ENCODE measurements around the gene GNAT2.
A peak's percentile ranks its signal among the peaks of the same experiment; 100 is the strongest.

GNAT2 gene

DNA sequence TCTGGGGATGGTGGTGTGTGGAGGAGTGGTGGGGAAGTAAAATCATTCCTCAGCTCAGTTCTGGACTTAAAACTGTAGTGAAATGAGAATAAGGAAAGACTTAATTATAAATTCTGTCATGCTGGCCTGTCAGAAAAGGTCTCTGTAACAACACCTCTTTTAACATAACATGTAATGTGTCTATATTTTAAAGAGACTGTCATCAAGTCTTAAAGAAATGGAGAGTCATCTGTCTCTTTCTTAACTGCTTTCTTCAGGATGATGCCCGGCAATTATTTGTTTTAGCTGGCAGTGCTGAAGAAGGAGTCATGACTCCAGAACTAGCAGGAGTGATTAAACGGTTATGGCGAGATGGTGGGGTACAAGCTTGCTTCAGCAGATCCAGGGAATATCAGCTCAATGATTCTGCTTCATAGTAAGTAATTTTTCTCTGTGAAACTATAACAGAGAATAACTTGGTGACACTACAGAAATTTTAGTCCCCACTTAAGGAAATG, 40.4 kb downstream of the GNAT2 start:
- in situ Hi-C loops (cut with HindIII; ENCODE audit: low pct_unique_long_range_greater_than_20kb, low sequenced_read_pairs), result no loop called here
- no peak for DNase-seq (ENCODE audit: low read depth in 1 of 2, low spot score in 1 of 2)
- TF ChIP-seq JUND (IDR thresholded peaks at IDR 0.05; ENCODE audit: low read depth), result no peak

DNA sequence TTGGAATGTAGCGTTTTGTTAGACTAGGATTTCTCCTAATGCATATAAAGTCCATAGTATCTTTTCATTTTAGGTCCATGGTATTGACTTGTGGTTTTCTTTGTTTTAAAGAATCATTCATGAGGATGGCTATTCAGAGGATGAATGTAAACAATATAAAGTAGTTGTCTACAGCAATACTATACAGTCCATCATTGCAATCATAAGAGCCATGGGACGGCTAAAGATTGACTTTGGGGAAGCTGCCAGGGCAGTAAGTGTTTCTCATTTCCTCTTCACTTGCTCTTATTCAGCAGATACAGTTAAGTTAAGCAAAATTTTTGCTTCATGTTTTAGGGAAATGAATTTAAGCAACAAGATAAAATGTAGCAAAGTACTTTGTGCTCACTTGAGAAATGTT, 45.6 kb downstream of the GNAT2 start:
- in situ Hi-C loops (cut with HindIII; ENCODE audit: low pct_unique_long_range_greater_than_20kb, low sequenced_read_pairs), result no loop called here
- no peak for TF ChIP-seq JUND (IDR thresholded peaks at IDR 0.05; ENCODE audit: low read depth)
- DNase-seq (ENCODE audit: low read depth in 1 of 2, low spot score in 1 of 2), result no peak

DNA sequence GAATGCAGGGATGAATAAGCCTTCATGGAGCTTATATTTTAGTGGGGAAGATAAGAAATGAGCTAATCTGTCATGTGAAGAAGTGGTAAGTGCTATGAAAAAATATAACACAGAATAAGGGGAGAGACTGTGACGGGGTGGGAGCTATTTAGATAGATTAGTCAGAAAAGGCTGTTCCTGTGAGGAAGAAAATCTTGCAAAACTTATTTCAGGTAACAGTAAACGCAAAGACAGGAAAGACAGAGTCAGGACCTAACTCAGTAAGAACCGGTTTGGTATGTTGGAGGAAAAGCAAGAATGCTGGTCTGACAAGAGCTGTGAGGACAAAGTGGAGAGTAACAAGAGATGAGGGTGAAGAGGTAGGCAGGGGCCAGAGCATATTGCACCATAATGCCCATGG, 49.0 kb downstream of the GNAT2 start:
- no peak for TF ChIP-seq JUND (IDR thresholded peaks at IDR 0.05; ENCODE audit: low read depth)
- in situ Hi-C loops (cut with HindIII; ENCODE audit: low pct_unique_long_range_greater_than_20kb, low sequenced_read_pairs), result no loop called here

DNA sequence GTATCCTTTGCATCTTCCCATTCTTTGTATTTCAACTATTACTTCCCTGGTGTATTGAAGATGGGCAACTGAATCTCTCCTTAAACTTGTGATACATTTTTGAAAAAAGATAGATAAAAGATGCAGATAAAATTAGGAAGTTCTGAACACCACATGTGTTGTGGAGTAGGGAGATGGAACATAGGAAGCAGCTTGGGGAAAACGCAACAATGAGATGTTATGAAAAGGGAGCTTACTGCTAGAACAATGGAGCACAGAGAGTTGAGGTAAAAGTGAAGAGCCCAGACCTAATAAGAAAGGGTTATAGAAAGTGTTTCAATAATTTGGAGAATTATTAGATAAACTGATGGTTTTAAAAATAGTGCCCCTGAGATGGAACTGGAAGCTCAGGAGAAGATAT, 50.1 kb downstream of the GNAT2 start:
- TF ChIP-seq JUND (IDR thresholded peaks at IDR 0.05; ENCODE audit: low read depth), result no peak
- in situ Hi-C loops (cut with HindIII; ENCODE audit: low pct_unique_long_range_greater_than_20kb, low sequenced_read_pairs), result no loop called here

More for the DNA sequence above, 49.0 kb downstream of the GNAT2 start:
- peak; percentile 15 to 80 for DNase-seq (ENCODE audit: low read depth in 1 of 2, low spot score in 1 of 2)

DNA sequence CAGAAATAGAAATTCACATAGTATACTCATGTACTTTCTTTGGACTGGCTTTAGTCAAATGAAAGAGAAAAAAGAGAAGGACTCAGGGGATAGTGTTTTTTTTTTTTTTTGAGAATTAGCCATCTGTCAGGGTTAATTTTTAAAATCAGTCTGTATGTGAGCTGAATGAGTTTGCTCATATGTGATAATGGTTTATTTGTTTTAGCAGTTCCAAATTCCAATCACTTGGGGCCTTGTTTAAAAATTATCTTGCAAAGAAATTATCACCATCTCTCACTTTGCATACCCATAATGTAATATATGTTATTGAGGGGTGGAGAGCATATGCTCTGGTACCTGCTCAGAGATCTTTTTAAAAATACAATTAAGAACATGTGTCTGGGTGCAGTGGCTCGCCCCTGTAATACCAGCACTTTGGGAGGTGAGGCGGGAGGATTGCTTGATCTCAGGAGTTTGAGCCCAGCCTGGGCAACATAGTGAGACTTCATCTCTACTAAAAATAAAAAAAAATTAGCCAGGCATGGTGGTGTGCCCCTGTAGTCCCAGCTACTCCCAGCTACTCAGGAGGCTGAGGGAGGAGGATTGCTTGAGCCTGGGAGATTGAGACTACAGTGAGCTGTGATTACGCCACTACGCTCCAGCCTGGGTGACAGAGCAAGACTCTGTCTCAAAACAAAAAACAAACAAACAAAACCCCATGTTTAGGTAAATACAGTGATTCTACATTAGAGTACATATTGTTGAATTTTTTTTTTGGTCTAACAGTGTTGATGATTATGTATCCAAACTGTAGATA, 51.3 kb downstream of the GNAT2 start:
- DNase-seq (ENCODE audit: low read depth in 1 of 2, low spot score in 1 of 2), result no peak
- no peak for TF ChIP-seq JUND (IDR thresholded peaks at IDR 0.05; ENCODE audit: low read depth)
- in situ Hi-C loops (cut with HindIII; ENCODE audit: low pct_unique_long_range_greater_than_20kb, low sequenced_read_pairs), result no loop called here

More for the DNA sequence above, 50.1 kb downstream of the GNAT2 start:
- DNase-seq (ENCODE audit: low read depth in 1 of 2, low spot score in 1 of 2), result no peak

DNA sequence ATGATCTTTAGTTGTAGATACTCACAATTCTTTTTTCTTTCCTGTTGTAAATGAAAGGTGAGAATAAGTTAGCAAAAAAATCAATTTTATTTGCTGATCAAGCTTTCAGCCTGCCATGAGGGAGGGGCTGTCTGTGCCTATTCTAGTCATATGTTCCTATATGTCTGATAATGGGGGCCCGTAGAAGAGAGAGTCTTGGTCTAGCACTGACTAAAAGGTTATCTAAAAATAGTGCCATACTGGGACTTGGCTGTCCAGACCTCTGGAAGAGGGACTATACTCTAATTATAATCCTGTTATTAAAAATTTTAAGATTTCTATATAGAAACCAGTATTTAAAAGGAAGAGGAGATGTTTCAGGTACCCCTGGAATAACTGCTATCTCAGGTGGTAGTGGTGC, 52.4 kb downstream of the GNAT2 start:
- DNase-seq (ENCODE audit: low read depth in 1 of 2, low spot score in 1 of 2), result no peak
- in situ Hi-C loops (cut with HindIII; ENCODE audit: low pct_unique_long_range_greater_than_20kb, low sequenced_read_pairs), result no loop called here
- TF ChIP-seq JUND (IDR thresholded peaks at IDR 0.05; ENCODE audit: low read depth), result no peak

DNA sequence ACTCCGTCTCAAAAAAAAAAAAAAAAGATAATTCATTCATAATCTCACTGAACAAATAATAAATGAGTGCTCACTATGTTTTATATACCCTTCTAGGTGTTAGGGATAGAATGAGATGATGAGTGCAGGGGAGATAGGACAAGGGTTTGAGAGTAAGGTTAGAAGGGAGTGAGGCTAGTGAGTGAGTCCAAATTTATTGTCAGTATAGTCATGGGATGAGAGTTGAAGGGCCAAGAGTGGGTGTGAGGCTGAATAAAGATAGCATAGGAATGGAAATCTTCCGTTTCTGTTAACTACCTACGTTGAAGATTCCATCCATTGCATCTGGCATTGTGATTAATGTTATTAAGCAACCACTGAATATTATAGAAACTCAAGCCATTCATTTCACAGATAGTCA, 54.2 kb downstream of the GNAT2 start:
- in situ Hi-C loops (cut with HindIII; ENCODE audit: low pct_unique_long_range_greater_than_20kb, low sequenced_read_pairs), result no loop called here
- DNase-seq (ENCODE audit: low read depth in 1 of 2, low spot score in 1 of 2), result no peak
- TF ChIP-seq JUND (IDR thresholded peaks at IDR 0.05; ENCODE audit: low read depth), result no peak

DNA sequence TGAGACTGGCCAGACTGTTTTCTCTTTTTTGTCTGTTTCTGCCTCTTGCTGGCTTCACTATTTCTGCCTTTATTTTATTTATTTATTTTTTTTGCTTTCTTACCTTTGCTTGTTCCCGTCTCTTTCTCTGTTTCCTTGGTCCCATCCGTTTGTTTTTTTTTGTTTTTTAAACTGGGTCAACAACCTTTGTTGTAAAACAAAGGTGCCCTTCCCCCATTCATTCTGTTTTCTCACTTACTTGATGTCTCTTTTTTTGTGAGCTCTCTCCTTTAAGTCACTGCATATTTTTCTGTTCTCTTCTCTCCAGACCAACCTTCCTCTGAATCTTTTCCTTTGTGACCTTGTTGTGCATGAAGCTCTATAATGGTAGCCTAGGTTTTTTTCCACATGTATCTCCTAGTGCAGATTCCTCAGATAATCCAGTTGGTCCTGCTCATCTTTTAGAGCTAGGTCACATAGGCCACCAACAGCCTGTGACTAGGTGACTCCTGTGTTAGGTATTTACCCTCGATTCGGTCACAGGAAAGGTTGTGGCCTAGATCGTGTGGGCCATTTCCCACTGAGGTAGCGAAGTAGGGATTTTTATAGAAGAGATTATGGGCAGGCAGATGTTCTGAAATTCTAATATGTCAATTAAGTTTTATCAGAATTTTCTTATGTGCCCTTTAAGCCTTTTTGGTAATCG, 55.1 kb downstream of the GNAT2 start:
- no peak for DNase-seq (ENCODE audit: low read depth in 1 of 2, low spot score in 1 of 2)
- no peak for TF ChIP-seq JUND (IDR thresholded peaks at IDR 0.05; ENCODE audit: low read depth)
- in situ Hi-C loops (cut with HindIII; ENCODE audit: low pct_unique_long_range_greater_than_20kb, low sequenced_read_pairs), result no loop called here

DNA sequence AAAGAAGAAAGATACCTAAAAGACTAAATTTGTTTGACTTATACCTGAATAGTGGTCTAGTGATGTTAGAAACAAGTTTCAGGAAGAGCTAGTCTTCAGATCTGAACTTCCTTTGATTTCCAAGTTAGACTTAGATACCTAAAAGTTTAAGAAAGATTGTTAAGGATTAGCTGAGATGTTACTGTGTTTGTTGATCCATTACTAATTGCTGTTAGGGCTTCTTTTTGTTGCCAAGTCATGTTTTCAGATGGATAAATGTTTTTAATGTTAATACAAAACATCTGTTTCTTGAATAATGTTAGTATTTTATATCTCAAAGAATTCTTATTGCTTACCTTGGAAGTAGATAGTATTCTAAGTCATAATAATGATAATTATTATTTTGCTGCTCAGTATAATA, 59.4 kb downstream of the GNAT2 start:
- DNase-seq (ENCODE audit: low read depth in 1 of 2, low spot score in 1 of 2), result no peak
- in situ Hi-C loops (cut with HindIII; ENCODE audit: low pct_unique_long_range_greater_than_20kb, low sequenced_read_pairs), result no loop called here
- no peak for TF ChIP-seq JUND (IDR thresholded peaks at IDR 0.05; ENCODE audit: low read depth)

DNA sequence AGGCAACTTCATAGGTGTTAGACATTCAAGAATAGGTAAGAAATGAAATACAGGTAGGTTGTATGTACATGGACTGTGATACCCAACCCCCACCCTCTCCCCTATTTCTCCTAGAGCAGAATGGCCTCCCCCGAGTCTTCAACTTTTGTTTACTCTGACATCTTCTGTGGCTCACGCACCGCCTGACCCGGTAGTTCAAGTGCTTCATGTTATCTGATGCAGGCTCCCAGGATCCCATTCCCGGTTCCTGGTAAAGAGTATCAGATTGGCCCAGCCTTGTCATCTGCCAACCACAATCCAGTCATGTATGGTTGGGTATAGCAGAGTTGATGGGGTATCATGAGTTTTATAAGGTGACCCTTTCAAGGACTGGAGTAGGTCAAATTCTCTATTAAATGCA, 61.9 kb downstream of the GNAT2 start:
- TF ChIP-seq JUND (IDR thresholded peaks at IDR 0.05; ENCODE audit: low read depth), result no peak
- in situ Hi-C loops (cut with HindIII; ENCODE audit: low pct_unique_long_range_greater_than_20kb, low sequenced_read_pairs), result no loop called here
- DNase-seq (ENCODE audit: low read depth in 1 of 2, low spot score in 1 of 2), result no peak

DNA sequence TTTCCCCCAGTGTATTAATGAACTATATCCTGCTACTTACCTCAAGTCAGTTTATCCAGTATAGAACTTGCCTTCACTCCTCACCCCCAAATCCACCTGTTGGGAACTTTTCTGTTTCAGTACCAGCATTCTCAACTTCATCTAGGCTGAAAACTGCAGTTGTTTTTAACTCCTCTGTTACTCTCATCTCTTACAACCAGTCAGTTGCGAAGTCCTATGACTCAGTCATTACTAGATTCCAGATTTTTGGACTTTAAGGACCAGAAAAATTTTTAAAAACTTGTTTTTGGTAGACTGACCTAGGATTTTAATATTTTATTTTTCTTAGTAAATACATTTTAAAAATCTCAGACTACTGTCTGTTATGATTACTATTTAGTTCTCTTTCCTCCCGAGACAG, 62.9 kb downstream of the GNAT2 start:
- TF ChIP-seq JUND (IDR thresholded peaks at IDR 0.05; ENCODE audit: low read depth), result no peak
- no peak for DNase-seq (ENCODE audit: low read depth in 1 of 2, low spot score in 1 of 2)
- in situ Hi-C loops (cut with HindIII; ENCODE audit: low pct_unique_long_range_greater_than_20kb, low sequenced_read_pairs), result no loop called here

Data from T47D (cell line).